ENCODE results near the gene COG1. TPM values are rescaled to one million over a fixed set of nuclear protein-coding genes. Genes with fewer than 3 reads are reported as not detected.

Gene COG1
- total and polyA plus RNA-seq, 2 donors (not counting 1 experiment from before 2014, with no cell fraction given): 20.0 to 21.0 TPM

DNA sequence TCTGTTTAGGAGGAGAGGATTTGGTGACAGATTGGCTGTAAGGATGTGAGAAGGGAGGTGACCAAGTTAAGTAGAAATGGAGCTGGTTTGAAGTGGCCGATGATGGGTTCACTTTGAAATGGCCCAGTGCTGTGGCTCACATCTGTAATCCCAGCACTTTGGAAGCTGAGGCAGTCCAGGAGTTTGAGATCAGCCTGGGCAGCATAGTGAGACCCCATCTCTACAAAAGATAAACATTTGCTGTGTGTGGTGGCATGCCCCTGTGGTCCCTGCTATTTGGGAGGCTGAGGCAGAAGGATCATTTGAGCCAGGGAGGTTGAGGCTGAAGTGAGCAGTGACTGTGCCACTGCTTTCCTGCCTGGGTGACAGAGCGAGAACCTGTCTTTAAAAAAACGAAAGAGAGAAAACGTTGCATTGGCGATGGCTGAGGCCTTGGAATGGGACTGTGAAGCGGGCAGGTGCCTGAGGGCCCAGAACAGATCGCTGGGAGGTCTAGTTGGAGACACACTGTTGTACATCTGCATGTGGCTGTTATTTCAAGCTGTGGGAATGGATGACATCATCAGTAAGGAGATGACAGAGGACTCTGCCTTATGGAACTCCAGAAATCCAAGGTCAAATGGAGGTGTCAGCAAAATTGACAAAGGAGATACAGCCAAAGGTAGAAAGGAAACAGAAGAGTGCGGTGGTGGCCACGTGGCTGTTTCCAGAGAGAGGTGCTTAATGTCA, 5.5 kb downstream of the COG1 start:
- H3K79me2 ChIP-seq (ENCODE audit: control insufficient read depth, insufficient read depth, low read length): peaks cover 12% of the 10 kb centered on the region

GRCh38 chr17:73198930-73199260, 6.0 kb downstream of the COG1 start:
- peaks cover 7% of the 10 kb centered on the region for H3K79me2 ChIP-seq (ENCODE audit: control insufficient read depth, insufficient read depth, low read length)
- DNase-seq (ENCODE audit: low read depth in 2 of 2): no peak
- peaks cover 4% of the 10 kb centered on the region for H3K4me1 ChIP-seq (ENCODE audit: control insufficient read depth, extremely low read depth, insufficient read depth, low read length)
- no peaks in the 10 kb centered on the region for H3K27me3 ChIP-seq (ENCODE audit: control insufficient read depth, insufficient read depth, low read length)
- no peaks in the 10 kb centered on the region for H4K20me1 ChIP-seq (ENCODE audit: control insufficient read depth, extremely low read depth, insufficient read depth, low read length)
- H3K4me2 ChIP-seq (ENCODE audit: extremely low read depth, insufficient read depth, low read length): no peak overlapping the region
- H2AFZ ChIP-seq (ENCODE audit: low read length): no peak overlapping the region
- peaks cover 41% of the 10 kb centered on the region for H3K36me3 ChIP-seq (ENCODE audit: control insufficient read depth, insufficient read depth, low read length)
- TF ChIP-seq, protein P1, sequence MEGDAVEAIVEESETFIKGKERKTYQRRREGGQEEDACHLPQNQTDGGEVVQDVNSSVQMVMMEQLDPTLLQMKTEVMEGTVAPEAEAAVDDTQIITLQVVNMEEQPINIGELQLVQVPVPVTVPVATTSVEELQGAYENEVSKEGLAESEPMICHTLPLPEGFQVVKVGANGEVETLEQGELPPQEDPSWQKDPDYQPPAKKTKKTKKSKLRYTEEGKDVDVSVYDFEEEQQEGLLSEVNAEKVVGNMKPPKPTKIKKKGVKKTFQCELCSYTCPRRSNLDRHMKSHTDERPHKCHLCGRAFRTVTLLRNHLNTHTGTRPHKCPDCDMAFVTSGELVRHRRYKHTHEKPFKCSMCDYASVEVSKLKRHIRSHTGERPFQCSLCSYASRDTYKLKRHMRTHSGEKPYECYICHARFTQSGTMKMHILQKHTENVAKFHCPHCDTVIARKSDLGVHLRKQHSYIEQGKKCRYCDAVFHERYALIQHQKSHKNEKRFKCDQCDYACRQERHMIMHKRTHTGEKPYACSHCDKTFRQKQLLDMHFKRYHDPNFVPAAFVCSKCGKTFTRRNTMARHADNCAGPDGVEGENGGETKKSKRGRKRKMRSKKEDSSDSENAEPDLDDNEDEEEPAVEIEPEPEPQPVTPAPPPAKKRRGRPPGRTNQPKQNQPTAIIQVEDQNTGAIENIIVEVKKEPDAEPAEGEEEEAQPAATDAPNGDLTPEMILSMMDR (conservative IDR thresholded peaks at IDR 0.05 in 1 of 2, IDR thresholded peaks at IDR 0.05 in 1 of 2; ENCODE audit: low read depth in 1 of 2, low read length in 2 of 2): no peak
- TF ChIP-seq EZH2 (IDR thresholded peaks at IDR 0.05; ENCODE audit: low read length, missing control alignments): no peak
- no peaks in the 10 kb centered on the region for H3K9me3 ChIP-seq (ENCODE audit: control insufficient read depth, insufficient read depth, low read depth, low read length)
- no peak overlapping the region for H3K9ac ChIP-seq (ENCODE audit: insufficient read depth, low read length)
- no peak overlapping the region for H3K4me3 ChIP-seq (replicated peaks in 1 of 4; ENCODE audit: control extremely low read depth in 1 of 4, insufficient read depth in 1 of 4, low read depth in 3 of 4, low read length in 4 of 4)
- H3K27ac ChIP-seq (ENCODE audit: insufficient read depth, low read length): no peak overlapping the region

More for the DNA sequence above, 5.5 kb downstream of the COG1 start:
- peaks cover 39% of the 10 kb centered on the region for H3K36me3 ChIP-seq (ENCODE audit: control insufficient read depth, insufficient read depth, low read length)
- H3K27ac ChIP-seq (ENCODE audit: insufficient read depth, low read length): no peak overlapping the region
- DNase-seq (ENCODE audit: low read depth in 2 of 2): no peak
- H3K27me3 ChIP-seq (ENCODE audit: control insufficient read depth, insufficient read depth, low read length): no peaks in the 10 kb centered on the region
- H4K20me1 ChIP-seq (ENCODE audit: control insufficient read depth, extremely low read depth, insufficient read depth, low read length): no peaks in the 10 kb centered on the region
- no peaks in the 10 kb centered on the region for H3K9me3 ChIP-seq (ENCODE audit: control insufficient read depth, insufficient read depth, low read depth, low read length)
- TF ChIP-seq EZH2 (IDR thresholded peaks at IDR 0.05; ENCODE audit: low read length, missing control alignments): no peak
- TF ChIP-seq, protein P1 (conservative IDR thresholded peaks at IDR 0.05 in 1 of 2, IDR thresholded peaks at IDR 0.05 in 1 of 2; ENCODE audit: low read depth in 1 of 2, low read length in 2 of 2): no peak
- peaks cover 4% of the 10 kb centered on the region for H3K4me1 ChIP-seq (ENCODE audit: control insufficient read depth, extremely low read depth, insufficient read depth, low read length)
- H3K4me2 ChIP-seq (ENCODE audit: extremely low read depth, insufficient read depth, low read length): no peak overlapping the region
- no peak overlapping the region for H2AFZ ChIP-seq (ENCODE audit: low read length)
- no peak overlapping the region for H3K4me3 ChIP-seq (replicated peaks in 1 of 4; ENCODE audit: control extremely low read depth in 1 of 4, insufficient read depth in 1 of 4, low read depth in 3 of 4, low read length in 4 of 4)
- H3K9ac ChIP-seq (ENCODE audit: insufficient read depth, low read length): no peak overlapping the region

DNA sequence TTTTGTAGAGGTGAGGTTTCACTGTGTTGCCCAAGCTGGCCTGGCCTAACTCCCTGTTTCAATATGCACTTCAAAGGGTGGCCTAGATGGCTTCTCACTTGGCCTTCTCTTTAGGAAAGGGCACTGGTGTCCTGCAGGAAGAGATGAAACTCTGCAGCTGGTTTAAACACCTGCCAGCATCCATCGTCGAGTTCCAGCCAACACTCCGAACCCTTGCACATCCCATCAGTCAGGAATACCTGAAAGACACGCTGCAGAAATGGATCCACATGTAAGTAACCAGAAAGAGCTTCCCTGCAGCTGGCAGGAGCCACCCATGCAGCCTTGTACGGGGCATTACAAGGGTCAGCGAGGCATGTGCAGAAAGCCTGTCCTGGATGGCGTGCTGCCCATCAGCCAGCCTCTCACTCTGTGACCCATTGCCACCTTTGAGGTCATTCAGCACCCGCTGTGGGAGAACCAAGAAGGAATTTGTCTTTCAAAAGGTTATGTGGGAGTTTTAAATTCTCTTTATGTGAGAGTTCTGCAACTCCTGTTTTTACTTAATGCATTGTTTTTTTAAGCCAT, 7.0 kb downstream of the COG1 start:
- no peaks in the 10 kb centered on the region for H4K20me1 ChIP-seq (ENCODE audit: control insufficient read depth, extremely low read depth, insufficient read depth, low read length)
- H3K9me3 ChIP-seq (ENCODE audit: control insufficient read depth, insufficient read depth, low read depth, low read length): no peaks in the 10 kb centered on the region
- peaks cover 4% of the 10 kb centered on the region for H3K4me1 ChIP-seq (ENCODE audit: control insufficient read depth, extremely low read depth, insufficient read depth, low read length)
- TF ChIP-seq, protein P1 (conservative IDR thresholded peaks at IDR 0.05 in 1 of 2, IDR thresholded peaks at IDR 0.05 in 1 of 2; ENCODE audit: low read depth in 1 of 2, low read length in 2 of 2): no peak
- TF ChIP-seq EZH2 (IDR thresholded peaks at IDR 0.05; ENCODE audit: low read length, missing control alignments): no peak
- no peak overlapping the region for H3K4me3 ChIP-seq (replicated peaks in 1 of 4; ENCODE audit: control extremely low read depth in 1 of 4, insufficient read depth in 1 of 4, low read depth in 3 of 4, low read length in 4 of 4)
- H3K9ac ChIP-seq (ENCODE audit: insufficient read depth, low read length): no peak overlapping the region
- H3K27ac ChIP-seq (ENCODE audit: insufficient read depth, low read length): no peak overlapping the region
- H2AFZ ChIP-seq (ENCODE audit: low read length): no peak overlapping the region
- no peak overlapping the region for H3K4me2 ChIP-seq (ENCODE audit: extremely low read depth, insufficient read depth, low read length)
- H3K36me3 ChIP-seq (ENCODE audit: control insufficient read depth, insufficient read depth, low read length): peaks cover 43% of the 10 kb centered on the region
- DNase-seq (ENCODE audit: low read depth in 2 of 2): no peak
- peaks cover 6% of the 10 kb centered on the region for H3K79me2 ChIP-seq (ENCODE audit: control insufficient read depth, insufficient read depth, low read length)
- no peaks in the 10 kb centered on the region for H3K27me3 ChIP-seq (ENCODE audit: control insufficient read depth, insufficient read depth, low read length)

All from fibroblast of lung (primary cell).